Upper lobe of left lung (tissue), 6 donors: Measurements from ENCODE around the gene F11R. TPM values are rescaled to one million over a fixed set of nuclear protein-coding genes. Genes with fewer than 3 reads are reported as not detected.

Source experiments
- ATAC-seq, 2 donors: fragments of 200-7000 bp; cut with Tn5 transposase; one replicate each; pipeline ENCODE4 v1.9.1; 2022; ENCODE audit warnings: mild to moderate bottlenecking in 2 of 2, moderate library complexity in 2 of 2; ENCODE audit not compliant: low FRiP score in 2 of 2
- DNase-seq, 2 donors: peaks; one replicate each; pipeline ENCODE4 v3.0.0-alpha.2; 2019 to 2020
- H3K27ac ChIP-seq, 4 donors: fragments of 200-600 bp; sonication (generic); one replicate each; pipeline ENCODE4 v1.5.1; 2016 to 2019
- H3K27me3 ChIP-seq, 4 donors: fragments of 200-600 bp; sonication (generic); one replicate each; pipeline ENCODE4 v1.5.1; 2017 to 2019
- H3K36me3 ChIP-seq, 4 donors: fragments of 200-600 bp; sonication (generic); one replicate each; pipeline ENCODE4 v1.5.1; 2016 to 2019
- H3K4me1 ChIP-seq, 4 donors: fragments of 200-600 bp; sonication (generic); one replicate each; pipeline ENCODE4 v1.5.1; 2018 to 2019
- H3K4me3 ChIP-seq, 4 donors: fragments of 200-600 bp; sonication (generic); one replicate each; pipeline ENCODE4 v1.5.1; 2017 to 2019; ENCODE audit warnings: mild to moderate bottlenecking in 2 of 4, moderate library complexity in 1 of 4
- H3K9me3 ChIP-seq, 4 donors: fragments of 200-600 bp; sonication (generic); one replicate each; pipeline ENCODE4 v1.5.1; 2018 to 2019
- CTCF ChIP-seq, 6 experiments: fragments of 450-650 bp in 4 of 6; fragments of 200-600 bp in 2 of 6; sonication (generic) in 2 of 6; IDR thresholded peaks; one replicate each; pipeline ENCODE4 v1.5.1; 2016 to 2019; ENCODE audit warnings: antibody characterized with exemption in 6 of 6
- EP300 ChIP-seq, 4 donors: sonication (generic); formaldehyde crosslinking; IDR thresholded peaks; one replicate each; pipeline ENCODE4 v1.5.1; 2017; ENCODE audit warnings: antibody characterized with exemption in 4 of 4, control low read depth in 2 of 4
- POLR2A ChIP-seq, 4 donors: fragments of 450-650 bp; IDR thresholded peaks; one replicate each; pipeline ENCODE4 v1.5.1; 2016 to 2017; ENCODE audit warnings: antibody characterized with exemption in 4 of 4, mild to moderate bottlenecking in 2 of 4
- POLR2AphosphoS5 ChIP-seq, 2 donors: sonication (generic); formaldehyde crosslinking; IDR thresholded peaks; one replicate each; pipeline ENCODE4 v1.5.1; 2017; ENCODE audit warnings: antibody characterized with exemption in 2 of 2
- WGBS, 2 donors: methylation state at CpG; one replicate each; pipeline ENCODE4 v1.1.5; 2017 to 2018; 5-methylcytosine and 5-hydroxymethylcytosine counted together
- total RNA-seq, 6 donors: library from RNA; depleted of rRNA in 4 of 6; stranded (reverse); fragments of >200 nt in 4 of 6; gene quantifications; one replicate each; pipeline versions ENCODE4 v1.1.0 to v1.2.1, GENCODE V29; 2016 to 2021
- donor health status: DM: no; HTN: no; CAD: no; lungs with moderate emphysema.
- donor health status: DM: no; HTN: yes; CAD: no; lungs with severe emphysema.

The F11R gene
- total RNA-seq, 6 donors from 2014 or later, result 99.0 to 209 (median 172) TPM

- ATAC-seq (no peak), DNase-seq (no peak)
- no peak for TF ChIP-seq POLR2AphosphoS5 (IDR thresholded peaks at IDR 0.05)
- TF ChIP-seq CTCF (IDR thresholded peaks at IDR 0.05), result no peak
- TF ChIP-seq POLR2A (IDR thresholded peaks at IDR 0.05), result no peak
- TF ChIP-seq EP300 (IDR thresholded peaks at IDR 0.05), result no peak
- Histone ChIP-seq H3K27ac (no peak overlapping the region), H3K27me3 (no peaks in the 10 kb centered on the region), H3K9me3 (no peaks in the 10 kb centered on the region), H3K4me3 (no peak overlapping the region), H3K4me1 (peaks cover 0 to 6% (median 0%) of the 10 kb centered on the region in 4 donors), H3K36me3 (no peaks in the 10 kb centered on the region)
- 94 to 96% methylated on average over 4 of the region's 4 CpGs for WGBS, 2 donors
Measured at GRCh38 chr1:161061419-161061818, 40.5 kb upstream of the F11R start.

GRCh38 chr1:161059293-161059692, 38.3 kb upstream of the F11R start:
- TF ChIP-seq CTCF (IDR thresholded peaks at IDR 0.05) (no peak), POLR2A (IDR thresholded peaks at IDR 0.05) (no peak), EP300 (IDR thresholded peaks at IDR 0.05) (no peak), POLR2AphosphoS5 (IDR thresholded peaks at IDR 0.05) (no peak)
- Histone ChIP-seq H3K27me3 (no peaks in the 10 kb centered on the region), H3K4me1 (no peaks in the 10 kb centered on the region), H3K27ac (no peak overlapping the region), H3K9me3 (no peaks in the 10 kb centered on the region), H3K4me3 (no peak overlapping the region), H3K36me3 (peaks cover 0 to 11% (median 2%) of the 10 kb centered on the region in 4 donors)
- ATAC-seq (no peak), DNase-seq (no peak)
- WGBS, 2 donors, result 76 to 82% methylated on average over 6 of the region's 6 CpGs

GRCh38 chr1:161054805-161055204, 33.9 kb upstream of the F11R start:
- Histone ChIP-seq H3K36me3 (peaks cover 0 to 36% (median 14%) of the 10 kb centered on the region in 4 donors), H3K4me3 (no peak overlapping the region), H3K27me3 (no peaks in the 10 kb centered on the region), H3K9me3 (no peaks in the 10 kb centered on the region), H3K4me1 (no peaks in the 10 kb centered on the region), H3K27ac (no peak overlapping the region)
- TF ChIP-seq CTCF (IDR thresholded peaks at IDR 0.05) (peak in 2 of 6 experiments; percentile 8 to 16), POLR2AphosphoS5 (IDR thresholded peaks at IDR 0.05) (no peak)
- DNase-seq (no peak), ATAC-seq (no peak)
- WGBS, 2 donors, result 82 to 94% methylated on average over 5 to 7 of the region's 7 CpGs

- Histone ChIP-seq H3K4me1 (no peaks in the 10 kb centered on the region), H3K27ac (no peak overlapping the region), H3K36me3 (peaks cover 0 to 41% (median 16%) of the 10 kb centered on the region in 4 donors), H3K27me3 (no peaks in the 10 kb centered on the region), H3K9me3 (no peaks in the 10 kb centered on the region), H3K4me3 (no peak overlapping the region)
- no peak for DNase-seq
- TF ChIP-seq POLR2A (IDR thresholded peaks at IDR 0.05) (no peak), POLR2AphosphoS5 (IDR thresholded peaks at IDR 0.05) (no peak), EP300 (IDR thresholded peaks at IDR 0.05) (no peak), CTCF (IDR thresholded peaks at IDR 0.05) (no peak)
- no peak for ATAC-seq
- WGBS, 2 donors, result 86 to 100% methylated on average over 1 to 4 of the region's 4 CpGs
Measured at GRCh38 chr1:161054232-161054631, 33.3 kb upstream of the F11R start.

- ATAC-seq (no peak), DNase-seq (no peak)
- Histone ChIP-seq H3K27ac (no peak overlapping the region), H3K4me1 (peaks cover 0 to 8% (median 2%) of the 10 kb centered on the region in 4 donors), H3K4me3 (no peak overlapping the region), H3K36me3 (peaks cover 0 to 44% (median 17%) of the 10 kb centered on the region in 4 donors), H3K27me3 (no peaks in the 10 kb centered on the region), H3K9me3 (no peaks in the 10 kb centered on the region)
- 81 to 91% methylated on average over 3 of the region's 3 CpGs for WGBS, 2 donors
- TF ChIP-seq EP300 (IDR thresholded peaks at IDR 0.05), result no peak
- no peak for TF ChIP-seq POLR2AphosphoS5 (IDR thresholded peaks at IDR 0.05)
- no peak for TF ChIP-seq POLR2A (IDR thresholded peaks at IDR 0.05)
- no peak for TF ChIP-seq CTCF (IDR thresholded peaks at IDR 0.05)
Measured at GRCh38 chr1:161052899-161053298, 31.9 kb upstream of the F11R start.
